Stimulated activated CD4-positive, alpha-beta T cell treated with anti-CD3 and anti-CD28 coated beads, Interleukin-12 subunit alpha, Interleukin-12 subunit beta, amount 100 ng/mL, for 24 hours (primary cell): ENCODE data around the gene CELF2.

Experiments
- DNase-seq, 2 experiments: peaks; one replicate each; pipeline ENCODE4 v3.0.0-alpha.2; 2020; ENCODE audit warnings: low read depth in 2 of 2

The CELF2 gene

DNA sequence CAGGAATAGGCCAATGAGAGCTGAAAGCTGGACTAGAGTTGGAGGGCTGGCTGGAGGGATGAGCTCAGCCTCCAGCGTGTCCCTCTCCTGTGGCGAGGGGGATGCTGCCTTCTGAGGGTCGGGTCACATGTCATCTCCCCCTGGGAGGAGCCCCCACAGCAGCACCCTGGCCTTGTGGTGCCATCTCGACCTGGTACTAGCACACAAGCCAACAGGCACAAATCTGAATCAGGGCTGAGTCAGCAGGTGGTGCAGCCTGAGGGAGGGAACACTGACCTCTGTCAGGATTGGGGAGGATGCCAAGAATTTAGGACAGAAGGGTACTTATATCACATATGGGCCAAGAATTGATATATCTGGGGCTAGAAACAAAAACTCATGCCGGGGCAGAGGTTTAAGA, 280.4 kb downstream of the CELF2 start:
- DNase-seq = no peak

DNA sequence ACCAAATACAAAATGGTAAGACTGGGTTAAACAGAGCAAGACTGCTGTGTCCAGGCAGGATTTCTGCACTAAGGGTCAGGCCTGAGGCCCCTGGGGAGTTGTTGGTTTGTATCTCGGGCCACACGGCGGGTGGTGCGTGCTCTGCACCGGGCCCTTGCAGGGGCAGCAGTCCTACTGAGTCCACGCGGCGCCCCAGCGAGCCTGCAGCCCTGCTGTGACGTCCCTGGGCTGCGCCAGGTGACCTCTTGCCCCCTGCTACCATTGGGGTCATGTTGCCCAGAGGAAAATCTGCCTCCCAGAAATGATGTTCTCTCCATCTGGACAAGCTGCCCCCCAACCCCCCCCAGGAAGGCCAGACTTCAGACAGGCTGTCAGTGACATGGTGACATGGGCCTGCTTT, 281.5 kb downstream of the CELF2 start:
- no peak for DNase-seq

- no peak for DNase-seq
Observed at GRCh38 chr10:11300026-11300425, 282.4 kb downstream of the CELF2 start.

DNA sequence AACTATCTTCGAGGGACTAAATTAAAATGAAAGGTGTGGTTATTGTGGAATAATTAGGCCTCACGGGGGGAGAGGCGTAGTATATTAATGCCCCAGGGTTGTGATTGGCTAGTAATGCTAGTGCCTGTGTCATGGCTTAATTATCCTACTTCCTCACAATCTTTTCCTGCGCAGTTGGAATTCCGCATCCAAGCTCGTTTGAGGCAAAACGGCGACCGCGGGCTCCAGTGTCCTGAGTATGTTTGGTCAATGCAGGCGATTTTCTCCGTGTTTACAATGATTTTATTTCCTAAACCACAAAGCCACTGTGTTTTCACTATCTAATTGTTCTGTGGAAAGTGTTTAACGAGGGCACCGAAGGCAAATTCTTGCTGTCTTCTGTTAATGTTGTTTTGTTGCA, 282.9 kb downstream of the CELF2 start:
- DNase-seq = no peak

GRCh38 chr10:11301571-11302111, 284.0 kb downstream of the CELF2 start:
- DNase-seq = no peak

GRCh38 chr10:11302181-11302580, 284.5 kb downstream of the CELF2 start:
- no peak for DNase-seq

GRCh38 chr10:11303361-11304170, 285.9 kb downstream of the CELF2 start:
- DNase-seq = no peak

DNA sequence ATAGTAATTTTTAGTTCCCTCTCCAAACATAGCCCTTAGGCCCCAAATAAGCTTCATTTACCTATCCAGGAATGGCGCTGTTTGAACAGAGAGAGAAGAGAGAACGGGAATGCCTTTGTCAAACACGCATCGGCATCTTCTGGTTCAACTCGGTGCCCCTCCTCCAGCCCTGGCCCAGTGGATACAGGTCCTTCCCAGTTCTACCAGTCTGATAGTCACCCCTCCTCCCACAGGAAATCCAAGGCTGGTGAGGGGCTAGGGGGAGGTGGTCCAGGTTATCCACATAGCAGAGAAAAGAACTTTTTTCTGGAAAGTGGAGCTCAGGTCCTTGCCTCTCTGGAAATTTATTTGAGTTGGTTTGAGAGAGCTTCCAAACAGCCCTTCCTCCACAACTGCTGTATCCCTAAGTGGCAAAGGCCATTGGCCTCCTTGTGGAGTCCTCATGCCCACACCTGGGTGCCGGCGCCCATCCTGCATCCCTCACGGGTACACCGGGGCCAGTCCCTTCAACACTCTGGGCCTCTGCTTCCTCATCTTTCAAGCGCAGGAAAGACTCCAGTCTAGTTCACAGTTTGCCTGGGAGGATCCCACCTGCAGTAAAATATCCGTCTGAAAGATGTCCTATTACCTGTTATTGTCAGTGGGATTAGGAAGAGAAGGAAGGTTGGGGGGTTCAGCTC, 287.4 kb downstream of the CELF2 start:
- DNase-seq = no peak

DNA sequence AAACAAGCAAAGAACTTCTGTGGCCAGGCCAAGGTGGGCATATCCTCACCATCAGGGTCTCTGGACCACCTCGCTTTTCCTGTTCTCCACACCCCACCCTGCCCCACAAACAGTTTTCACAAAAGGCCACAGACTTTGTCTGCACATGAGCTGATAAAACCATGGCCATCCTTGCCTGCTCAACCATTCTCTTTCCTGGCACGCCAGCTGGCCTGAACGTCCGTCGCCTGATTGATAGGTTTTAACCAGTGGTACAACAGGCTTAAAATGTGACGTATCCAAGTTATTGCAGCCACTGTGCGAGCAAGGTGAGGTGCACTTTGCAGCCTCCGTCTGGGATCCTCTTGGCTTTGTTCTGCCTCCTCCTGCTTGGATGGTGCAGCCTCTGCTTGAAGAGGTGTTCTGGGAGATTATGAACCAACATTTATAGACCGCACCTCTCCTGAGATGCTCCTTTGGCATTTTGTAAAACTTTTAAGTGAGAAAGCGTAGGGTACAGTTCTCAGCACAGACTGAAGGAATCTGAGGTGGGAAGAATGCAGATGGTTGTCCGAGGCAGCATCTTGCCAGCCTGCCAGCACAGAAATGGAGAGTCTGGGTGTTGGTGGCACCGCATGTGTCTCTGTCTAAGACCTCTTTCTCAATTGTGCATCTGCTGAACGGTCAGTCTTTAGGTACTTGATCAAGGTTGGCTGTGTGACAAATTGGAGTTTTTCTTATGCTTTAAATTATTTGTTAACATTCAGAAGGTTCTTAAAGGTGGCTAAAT, 288.3 kb downstream of the CELF2 start:
- no peak for DNase-seq

- DNase-seq = no peak
Observed at GRCh38 chr10:11307004-11307403, 289.3 kb downstream of the CELF2 start.

- no peak for DNase-seq
Observed at GRCh38 chr10:11307937-11308336, 290.3 kb downstream of the CELF2 start.

DNA sequence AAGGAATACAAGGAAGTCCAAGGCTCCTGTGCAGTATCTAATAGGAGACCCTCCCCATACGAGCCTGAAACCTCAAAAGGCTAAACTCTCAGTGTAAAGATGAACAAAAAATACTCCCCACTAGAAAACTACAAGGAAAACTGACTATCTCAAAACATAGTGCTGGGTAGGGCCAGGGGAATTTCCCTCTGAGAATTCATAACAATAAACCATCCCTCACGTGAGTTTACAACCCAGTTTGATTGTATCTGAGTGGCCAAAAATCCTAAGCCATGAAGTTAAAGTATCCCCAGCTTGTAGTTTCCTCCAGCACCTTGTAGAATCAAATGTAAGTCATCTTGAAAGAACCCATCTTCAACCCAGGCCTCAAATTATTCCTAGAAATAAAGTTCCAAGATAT, 293.4 kb downstream of the CELF2 start:
- no peak for DNase-seq

- no peak for DNase-seq
Observed at GRCh38 chr10:11313463-11313862, 295.8 kb downstream of the CELF2 start.

DNA sequence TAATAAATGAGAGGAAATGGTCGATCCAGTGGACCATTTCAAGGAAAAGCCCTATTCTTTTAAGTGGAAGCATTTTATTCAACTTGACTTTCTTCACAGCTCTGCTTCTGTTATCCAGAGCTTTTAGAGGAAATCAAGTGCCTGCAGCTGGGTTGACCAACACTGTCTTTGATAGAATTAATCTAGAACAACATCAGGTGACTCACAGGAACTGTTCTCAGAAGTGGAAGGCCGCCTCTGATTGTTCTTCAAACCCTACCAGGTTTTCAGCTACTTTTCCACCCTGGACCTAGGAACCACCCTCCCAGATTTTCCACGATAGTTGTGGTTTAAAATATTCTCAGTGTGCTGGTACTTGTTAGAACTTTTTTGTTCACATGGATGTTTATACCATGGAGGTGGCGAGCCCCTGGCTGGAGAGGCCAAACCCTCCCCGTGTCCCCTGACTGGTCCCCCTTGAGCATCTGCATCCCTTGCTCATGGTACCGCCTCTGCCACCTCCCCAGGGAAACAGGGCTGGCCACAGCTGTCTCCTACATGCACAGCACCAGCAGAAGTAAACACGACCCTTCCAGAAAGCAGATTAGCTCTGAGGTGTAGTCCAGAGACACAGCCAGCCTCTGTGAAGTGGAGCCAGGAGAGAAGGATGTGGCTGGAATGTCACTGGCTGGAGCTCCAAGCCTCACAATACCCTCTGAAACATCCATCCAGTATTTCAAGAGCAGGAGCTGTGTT, 300.4 kb downstream of the CELF2 start:
- no peak for DNase-seq

GRCh38 chr10:11318826-11319598, 301.3 kb downstream of the CELF2 start:
- no peak for DNase-seq

GRCh38 chr10:11319990-11320602, 302.4 kb downstream of the CELF2 start:
- DNase-seq = no peak

DNA sequence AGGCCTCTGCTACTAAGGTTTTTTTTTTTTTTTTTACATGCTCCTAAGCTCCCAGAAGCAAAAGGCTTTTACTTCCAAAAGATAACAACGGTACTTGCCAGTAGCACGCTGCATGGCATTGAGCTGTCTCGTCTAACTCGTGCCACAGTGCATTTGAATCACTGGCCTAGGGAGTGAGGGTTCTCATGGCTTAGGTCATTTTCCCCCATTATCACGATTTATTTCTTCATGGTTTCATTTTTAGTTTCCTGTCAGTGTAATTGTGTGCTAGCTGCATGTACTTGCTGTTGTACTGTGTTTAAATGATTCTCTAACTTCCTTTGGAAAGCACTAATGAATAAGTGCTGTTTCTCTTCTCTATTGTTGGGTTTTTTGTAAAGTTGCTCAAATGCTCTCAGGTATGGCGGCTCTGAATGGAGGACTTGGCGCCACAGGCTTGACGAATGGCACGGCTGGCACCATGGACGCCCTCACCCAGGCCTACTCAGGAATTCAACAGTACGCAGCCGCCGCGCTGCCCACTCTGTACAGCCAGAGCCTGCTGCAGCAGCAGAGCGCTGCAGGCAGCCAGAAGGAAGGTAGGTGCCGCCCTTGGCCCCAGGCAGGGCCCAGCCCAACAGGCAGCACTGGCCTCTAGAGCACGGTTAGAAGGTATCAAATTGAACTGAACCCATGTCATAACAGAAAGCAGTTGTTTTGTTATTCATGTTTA, 303.3 kb downstream of the CELF2 start:
- DNase-seq = no peak

DNA sequence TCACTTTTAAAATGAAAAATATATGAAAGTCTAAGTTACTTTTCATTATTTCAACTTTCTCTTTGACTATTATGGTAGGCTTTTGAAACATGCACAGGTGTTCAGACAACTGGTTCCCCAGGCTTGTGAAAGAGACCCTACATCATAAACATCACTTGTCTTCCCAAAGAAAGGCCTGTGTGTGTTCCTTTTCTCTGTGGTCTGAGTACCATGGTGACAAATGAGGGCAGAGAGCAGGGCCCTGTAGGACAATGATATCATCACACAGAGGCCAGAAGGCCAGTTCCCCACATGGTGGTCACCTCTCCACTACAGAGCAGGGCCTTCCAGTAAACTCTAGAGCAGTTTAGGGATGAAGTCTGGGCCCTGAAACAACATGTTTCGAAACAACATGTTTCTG, 305.0 kb downstream of the CELF2 start:
- DNase-seq = no peak

DNA sequence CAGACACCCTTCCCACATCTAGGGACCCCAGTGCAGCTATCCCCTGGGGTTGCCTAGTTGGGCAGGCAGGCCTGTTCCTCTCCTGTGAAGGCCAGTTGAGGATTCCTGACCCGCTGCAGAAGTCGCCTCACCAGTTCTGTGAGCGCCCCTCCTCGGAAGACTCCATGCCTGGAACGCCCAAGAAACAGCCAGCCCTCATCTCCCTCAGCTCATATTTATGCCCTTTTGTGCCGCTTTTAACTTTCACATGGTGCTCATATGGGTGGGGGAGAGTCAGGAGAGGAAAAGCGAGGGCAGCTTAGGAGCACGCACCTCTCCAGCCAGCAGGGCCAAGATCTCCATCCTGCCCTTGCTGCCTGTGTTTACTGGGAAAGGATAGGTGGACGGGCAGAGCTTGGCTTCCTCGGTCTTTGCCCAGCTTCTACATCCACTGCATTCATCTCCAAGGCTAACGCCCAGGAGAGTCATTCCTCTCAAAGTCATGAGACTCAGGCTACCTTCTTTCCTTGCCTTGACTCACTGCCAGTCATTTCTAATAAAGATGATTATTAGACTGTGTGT, 307.2 kb downstream of the CELF2 start:
- DNase-seq = no peak
